Panc1 (cell line): Measurements from ENCODE around the gene SPSB1.

Source experiments
- POLR2AphosphoS5 ChIP-seq: IDR thresholded peaks from 2 replicates; pipeline ENCODE4 v1.6.1; 2012; ENCODE audit warnings: mild to moderate bottlenecking, low read depth, low read length, moderate library complexity
- REST ChIP-seq, 2 experiments: IDR thresholded peaks; 2 replicates each; pipeline ENCODE4 v1.6.1; 2011 to 2012; ENCODE audit warnings: low read depth in 2 of 2, control low read depth in 1 of 2, low read length in 1 of 2, mild to moderate bottlenecking in 1 of 2, moderate library complexity in 1 of 2; ENCODE audit not compliant: insufficient read depth in 1 of 2
- SIN3A ChIP-seq: IDR thresholded peaks from 2 replicates; pipeline ENCODE4 v1.6.1; 2012; ENCODE audit warnings: low read depth, mild to moderate bottlenecking, low read length, moderate library complexity, borderline replicate concordance; ENCODE audit not compliant: insufficient read depth
- TCF7L2 ChIP-seq: IDR thresholded peaks from 2 replicates; pipeline ENCODE4 v1.6.1; 2011; ENCODE audit warnings: mild to moderate bottlenecking, low read depth, low read length, inconsistent platforms
- TF ChIP-seq, protein P1 (sequence below): fragments of 450-650 bp; IDR thresholded peaks from 2 replicates; pipeline ENCODE4 v1.5.1; 2017; ENCODE audit warnings: mild to moderate bottlenecking

GRCh38 chr1:9356021-9356420 is 63.3 kb downstream of the SPSB1 start:
- TF ChIP-seq, protein P1, sequence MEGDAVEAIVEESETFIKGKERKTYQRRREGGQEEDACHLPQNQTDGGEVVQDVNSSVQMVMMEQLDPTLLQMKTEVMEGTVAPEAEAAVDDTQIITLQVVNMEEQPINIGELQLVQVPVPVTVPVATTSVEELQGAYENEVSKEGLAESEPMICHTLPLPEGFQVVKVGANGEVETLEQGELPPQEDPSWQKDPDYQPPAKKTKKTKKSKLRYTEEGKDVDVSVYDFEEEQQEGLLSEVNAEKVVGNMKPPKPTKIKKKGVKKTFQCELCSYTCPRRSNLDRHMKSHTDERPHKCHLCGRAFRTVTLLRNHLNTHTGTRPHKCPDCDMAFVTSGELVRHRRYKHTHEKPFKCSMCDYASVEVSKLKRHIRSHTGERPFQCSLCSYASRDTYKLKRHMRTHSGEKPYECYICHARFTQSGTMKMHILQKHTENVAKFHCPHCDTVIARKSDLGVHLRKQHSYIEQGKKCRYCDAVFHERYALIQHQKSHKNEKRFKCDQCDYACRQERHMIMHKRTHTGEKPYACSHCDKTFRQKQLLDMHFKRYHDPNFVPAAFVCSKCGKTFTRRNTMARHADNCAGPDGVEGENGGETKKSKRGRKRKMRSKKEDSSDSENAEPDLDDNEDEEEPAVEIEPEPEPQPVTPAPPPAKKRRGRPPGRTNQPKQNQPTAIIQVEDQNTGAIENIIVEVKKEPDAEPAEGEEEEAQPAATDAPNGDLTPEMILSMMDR, result no peak
- TF ChIP-seq POLR2AphosphoS5 (no peak), TCF7L2 (no peak), SIN3A (no peak), REST (IDR thresholded peaks at IDR 0.05; ENCODE audit: insufficient read depth in 1 of 2, low read depth in 2 of 2, low read length in 1 of 2) (no peak)
